ENCODE results near the gene DPM2. TPM values are rescaled to one million over a fixed set of nuclear protein-coding genes. Genes with fewer than 3 reads are reported as not detected.

DPM2 gene
- total RNA-seq, 1 donor from 2014 or later: 34.0 TPM

GRCh38 chr9:127905004-127905728 is 32.5 kb downstream of the DPM2 start:
- Mint-ChIP-seq H3K4me1 (ENCODE audit: low read depth) (peaks cover 7% of the 10 kb centered on the region), H3K27ac (peak overlapping the region; percentile 52)
- TF ChIP-seq, protein P1, sequence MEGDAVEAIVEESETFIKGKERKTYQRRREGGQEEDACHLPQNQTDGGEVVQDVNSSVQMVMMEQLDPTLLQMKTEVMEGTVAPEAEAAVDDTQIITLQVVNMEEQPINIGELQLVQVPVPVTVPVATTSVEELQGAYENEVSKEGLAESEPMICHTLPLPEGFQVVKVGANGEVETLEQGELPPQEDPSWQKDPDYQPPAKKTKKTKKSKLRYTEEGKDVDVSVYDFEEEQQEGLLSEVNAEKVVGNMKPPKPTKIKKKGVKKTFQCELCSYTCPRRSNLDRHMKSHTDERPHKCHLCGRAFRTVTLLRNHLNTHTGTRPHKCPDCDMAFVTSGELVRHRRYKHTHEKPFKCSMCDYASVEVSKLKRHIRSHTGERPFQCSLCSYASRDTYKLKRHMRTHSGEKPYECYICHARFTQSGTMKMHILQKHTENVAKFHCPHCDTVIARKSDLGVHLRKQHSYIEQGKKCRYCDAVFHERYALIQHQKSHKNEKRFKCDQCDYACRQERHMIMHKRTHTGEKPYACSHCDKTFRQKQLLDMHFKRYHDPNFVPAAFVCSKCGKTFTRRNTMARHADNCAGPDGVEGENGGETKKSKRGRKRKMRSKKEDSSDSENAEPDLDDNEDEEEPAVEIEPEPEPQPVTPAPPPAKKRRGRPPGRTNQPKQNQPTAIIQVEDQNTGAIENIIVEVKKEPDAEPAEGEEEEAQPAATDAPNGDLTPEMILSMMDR (IDR thresholded peaks at IDR 0.05; ENCODE audit: unreplicated experiment): no peak

DNA sequence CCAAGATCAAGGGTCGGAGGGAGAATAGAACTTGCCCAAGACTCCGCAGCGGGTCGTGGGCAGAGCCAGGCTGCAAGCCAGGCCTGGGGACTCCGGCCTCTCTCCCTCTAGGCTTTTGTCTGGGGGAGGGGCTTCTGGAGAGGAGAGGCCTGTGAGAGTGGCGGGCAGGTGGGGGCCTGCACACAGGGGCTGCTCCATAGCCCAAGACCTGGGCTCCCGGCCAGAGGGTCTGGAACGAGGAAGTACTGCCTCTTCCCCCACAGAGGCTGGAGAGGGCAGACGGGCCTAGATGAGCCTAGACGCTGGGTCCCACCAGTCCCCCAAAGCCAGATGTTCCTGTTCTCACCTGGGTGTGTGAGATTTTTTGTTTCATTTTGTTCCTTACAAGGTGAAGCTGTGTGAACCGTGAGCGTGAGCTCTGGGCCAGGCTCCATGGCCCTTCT is 33.1 kb downstream of the DPM2 start:
- TF ChIP-seq, protein P1 (IDR thresholded peaks at IDR 0.05; ENCODE audit: unreplicated experiment): no peak
- Mint-ChIP-seq H3K27me3 (no peaks in the 10 kb centered on the region), H3K4me3 (ENCODE audit: low read depth) (no peak overlapping the region), H3K27ac (peak overlapping the region; percentile 52), H3K9me3 (ENCODE audit: low read depth) (no peaks in the 10 kb centered on the region), H3K36me3 (ENCODE audit: insufficient read depth) (no peaks in the 10 kb centered on the region), H3K4me1 (ENCODE audit: low read depth) (peaks cover 10% of the 10 kb centered on the region)
- no peak for DNase-seq (ENCODE audit: low spot score, unreplicated experiment)

More at GRCh38 chr9:127905004-127905728, 32.5 kb downstream of the DPM2 start:
- Mint-ChIP-seq H3K4me3 (ENCODE audit: low read depth) (no peak overlapping the region), H3K36me3 (ENCODE audit: insufficient read depth) (no peaks in the 10 kb centered on the region), H3K27me3 (no peaks in the 10 kb centered on the region), H3K9me3 (ENCODE audit: low read depth) (no peaks in the 10 kb centered on the region)
- DNase-seq (ENCODE audit: low spot score, unreplicated experiment): no peak

DNA sequence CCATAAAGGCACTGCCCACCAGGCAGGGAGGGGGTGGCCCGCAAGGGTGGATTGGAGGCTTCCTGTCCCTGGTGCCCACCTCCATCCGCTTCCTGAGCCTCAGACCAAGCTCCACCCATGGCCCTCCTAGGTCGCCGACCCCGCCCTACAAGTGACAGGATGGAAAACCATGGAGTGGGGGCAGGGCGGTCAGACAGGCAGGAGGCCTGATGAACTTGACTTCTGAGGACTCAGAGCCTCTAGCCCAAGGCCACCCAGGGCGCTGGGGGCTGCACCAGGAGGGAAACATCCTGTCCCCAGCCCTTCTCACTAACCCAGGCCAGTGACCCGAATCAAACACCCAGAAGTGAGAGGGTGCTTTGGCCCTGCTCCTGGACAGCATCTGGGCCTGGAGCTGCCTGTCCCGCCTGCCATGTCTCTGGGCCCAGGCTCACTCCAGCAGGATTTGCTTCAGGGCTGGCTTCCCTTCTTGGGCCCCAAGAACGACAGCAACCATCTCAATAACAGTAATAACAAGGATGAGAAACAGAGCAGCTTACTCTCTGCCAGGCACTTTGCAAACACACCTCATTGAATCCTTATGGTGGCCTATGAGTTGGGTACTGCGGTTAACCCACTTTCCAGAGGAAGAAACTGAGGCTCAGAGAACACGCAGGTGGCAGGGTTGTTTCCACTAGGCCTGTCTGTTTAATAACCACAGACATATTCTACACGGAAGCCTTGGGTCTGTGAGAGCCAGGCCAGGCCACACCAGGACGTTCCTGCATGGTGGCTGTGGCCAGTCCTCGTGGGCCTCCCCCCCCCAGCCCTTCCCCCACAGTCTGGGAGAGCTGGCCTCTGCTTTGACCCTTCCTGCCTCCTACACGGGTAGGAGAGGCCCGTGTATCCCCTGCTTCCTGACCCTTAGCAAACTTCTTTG is 33.8 kb downstream of the DPM2 start:
- Mint-ChIP-seq H3K27me3 (no peaks in the 10 kb centered on the region), H3K4me3 (ENCODE audit: low read depth) (no peak overlapping the region)

DNA sequence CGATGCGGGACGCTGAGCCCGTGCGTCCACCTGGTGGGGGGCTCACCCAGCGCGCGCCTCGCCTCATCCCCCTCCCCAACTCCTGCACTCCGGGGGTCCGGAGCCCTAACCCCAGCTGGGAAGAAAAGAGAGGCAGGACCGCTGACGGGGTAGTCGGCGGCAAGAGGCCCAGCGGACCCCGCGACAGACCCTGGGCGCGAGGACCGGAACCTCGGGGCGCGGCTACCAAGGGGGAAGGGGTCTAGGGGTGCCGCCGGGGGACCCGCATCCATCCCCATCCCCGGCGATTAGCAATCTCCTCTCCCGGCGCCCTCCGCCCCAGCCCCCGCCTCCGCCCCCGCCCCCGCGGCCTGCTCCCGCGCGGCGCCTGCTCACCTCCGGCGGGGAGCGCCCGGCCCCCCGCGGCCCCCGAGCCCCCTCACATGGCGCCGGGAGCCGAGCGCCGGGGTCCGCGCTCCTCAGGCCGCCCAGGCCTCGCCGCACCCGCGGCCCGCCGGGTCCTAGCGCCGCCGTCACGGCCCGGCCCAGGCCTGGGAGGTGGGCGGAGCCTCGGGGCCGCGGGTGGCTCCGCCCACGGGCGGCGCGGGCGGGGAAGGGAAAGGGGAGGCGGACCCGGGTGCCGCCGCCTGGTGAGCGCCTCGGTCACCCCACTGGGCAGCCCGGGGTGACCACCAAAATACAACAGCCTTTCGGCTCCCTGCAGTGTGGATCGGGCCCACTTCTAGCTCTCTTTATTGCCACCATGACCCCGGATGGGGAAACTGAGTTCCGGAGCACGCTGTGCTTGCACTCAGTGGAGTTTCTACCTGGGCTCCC is 38.3 kb downstream of the DPM2 start, which contains the start of gene ST6GALNAC6:
Gene ST6GALNAC6 (minus strand): TSS at position 476 of the 816 bp plus-strand sequence. CDS start 1,622 bp downstream, outside the sequence.
- Mint-ChIP-seq H3K27me3 (no peaks in the 10 kb centered on the region), H3K27ac (peak within 1 kb of the TSS; percentile 91), H3K4me1 (ENCODE audit: low read depth) (peaks cover 18% of the 10 kb centered on the region), H3K36me3 (ENCODE audit: insufficient read depth) (peaks cover 16% of the 10 kb centered on the region), H3K9me3 (ENCODE audit: low read depth) (no peaks in the 10 kb centered on the region), H3K4me3 (ENCODE audit: low read depth) (peak within 1 kb of the TSS; percentile 81)
- DNase-seq (ENCODE audit: low spot score, unreplicated experiment): peak; percentile 50
- TF ChIP-seq, protein P1 (IDR thresholded peaks at IDR 0.05; ENCODE audit: unreplicated experiment): no peak

More for the DNA sequence above, 33.8 kb downstream of the DPM2 start:
- DNase-seq (ENCODE audit: low spot score, unreplicated experiment): no peak
- peaks cover 10% of the 10 kb centered on the region for H3K4me1 Mint-ChIP-seq (ENCODE audit: low read depth)
- H3K9me3 Mint-ChIP-seq (ENCODE audit: low read depth): no peaks in the 10 kb centered on the region
- TF ChIP-seq, protein P1 (IDR thresholded peaks at IDR 0.05; ENCODE audit: unreplicated experiment): no peak
- H3K27ac Mint-ChIP-seq: peak overlapping the region; percentile 49
- H3K36me3 Mint-ChIP-seq (ENCODE audit: insufficient read depth): no peaks in the 10 kb centered on the region

All from progenitor cell of endocrine pancreas (in vitro differentiated cells).